H1 (cell line): ENCODE data around the gene SLC5A10. TPM values are rescaled to one million over a fixed set of nuclear protein-coding genes. Genes with fewer than 3 reads are reported as not detected.

Experiments
- CTCF ChIA-PET: fragments of 300-600 bp; sonication (Branson Sonifier 250); formaldehyde crosslinking; loops from one replicate; lab custom pipeline; 2021; ENCODE audit not compliant: partially characterized antibody; lab: Charles Lee
- POLR2A ChIA-PET: fragments of 300-600 bp; sonication (Branson Sonifier 250); formaldehyde crosslinking; loops from one replicate; lab custom pipeline; 2021; ENCODE audit warnings: inconsistent platforms; ENCODE audit not compliant: partially characterized antibody; lab: Charles Lee
- DNase-seq, 2 experiments: peaks; one replicate each; pipeline versions ENCODE4 v3.0.0 to v3.0.0-alpha.2; 2010 to 2022; ENCODE audit warnings: low spot score in 2 of 2, low read depth in 1 of 2, mixed read lengths in 1 of 2
- FAIRE-seq: peaks from 2 replicates; lab custom pipeline; 2011; peaks lifted over from hg19 to GRCh38; lab: Jason Lieb, UNC
- H2AFZ ChIP-seq: 2 replicates; pipeline ENCODE4 v1.8.1; 2012; ENCODE audit warnings: low read length, inconsistent platforms
- H2AK5ac ChIP-seq: 2 replicates; pipeline ENCODE4 v1.6.1; 2013; ENCODE audit warnings: low read depth, low read length
- H2BK120ac ChIP-seq: replicated peaks from 2 replicates; pipeline ENCODE3; 2013; ENCODE audit warnings: low read depth, low read length, inconsistent platforms
- H2BK12ac ChIP-seq: 2 replicates; pipeline ENCODE4 v1.6.1; 2013; ENCODE audit warnings: low read depth, low read length
- H2BK15ac ChIP-seq: 2 replicates; pipeline ENCODE4 v1.6.1; 2013; ENCODE audit warnings: low read length
- H2BK20ac ChIP-seq: 2 replicates; pipeline ENCODE4 v1.6.1; 2013; ENCODE audit warnings: low read length
- H2BK5ac ChIP-seq: 2 replicates; pipeline ENCODE4 v1.6.1; 2013; ENCODE audit warnings: low read depth, low read length
- H3K14ac ChIP-seq: 2 replicates; pipeline ENCODE4 v1.6.1; 2013; ENCODE audit warnings: inconsistent platforms; ENCODE audit not compliant: insufficient read length
- H3K18ac ChIP-seq: 2 replicates; pipeline ENCODE4 v1.6.1; 2013; ENCODE audit warnings: low read length; ENCODE audit errors: extremely low read depth
- H3K23ac ChIP-seq: 2 replicates; pipeline ENCODE4 v1.6.1; 2013; ENCODE audit warnings: inconsistent platforms; ENCODE audit not compliant: insufficient read length
- H3K23me2 ChIP-seq: 2 replicates; pipeline ENCODE4 v1.6.1; 2013; ENCODE audit warnings: low read depth, low read length
- H3K27ac ChIP-seq: 2 replicates; pipeline ENCODE4 v1.6.1; 2011; ENCODE audit warnings: low read depth, low read length, inconsistent platforms
- H3K27me3 ChIP-seq, 4 experiments: replicated peaks in 1 of 4; 1 replicate in 1 of 4; 2 replicates in 3 of 4; pipeline versions ENCODE4 v1.6.1 to v1.8.1; 2011 to 2013; ENCODE audit warnings: low read length in 3 of 4, mild to moderate bottlenecking in 3 of 4, inconsistent platforms in 2 of 4, mixed read lengths in 2 of 4, moderate library complexity in 1 of 4; ENCODE audit not compliant: control insufficient read depth in 3 of 4, insufficient read depth in 3 of 4; ENCODE audit errors: extremely low read depth in 1 of 4
- H3K36me3 ChIP-seq, 4 experiments: 2 replicates each; pipeline versions ENCODE4 v1.6.1 to v1.8.1; 2011 to 2013; ENCODE audit warnings: mild to moderate bottlenecking in 4 of 4, low read length in 3 of 4, moderate library complexity in 2 of 4, control low read depth in 1 of 4, inconsistent platforms in 1 of 4; ENCODE audit not compliant: insufficient read depth in 4 of 4, control insufficient read depth in 2 of 4
- H3K4ac ChIP-seq: replicated peaks from 2 replicates; pipeline ENCODE3; 2013; ENCODE audit warnings: low read length, low read depth, mixed read lengths, inconsistent platforms; ENCODE audit not compliant: insufficient read length
- H3K4me1 ChIP-seq, 4 experiments: replicated peaks in 1 of 4; 1 replicate in 1 of 4; 2 replicates in 3 of 4; pipeline versions ENCODE4 v1.6.1 to v1.8.1; 2011 to 2013; ENCODE audit warnings: low read length in 3 of 4, inconsistent platforms in 2 of 4, mixed read lengths in 1 of 4; ENCODE audit not compliant: insufficient read depth in 4 of 4, control insufficient read depth in 3 of 4
- H3K4me2 ChIP-seq, 2 experiments: 2 replicates each; pipeline versions ENCODE4 v1.6.1 to v1.8.1; 2011 to 2013; ENCODE audit warnings: low read depth in 2 of 2, low read length in 2 of 2, control low read depth in 1 of 2, inconsistent platforms in 1 of 2, mild to moderate bottlenecking in 1 of 2; ENCODE audit not compliant: insufficient read depth in 1 of 2
- H3K4me3 ChIP-seq, 4 experiments: fragments of 200-600, 300-600 bp in 1 of 4; sonication (generic), shearing (Covaris generic), sonication (Bioruptor Twin) in 1 of 4; 2 replicates each; pipeline versions ENCODE4 v1.5.1 to v1.8.1; 2011 to 2016; ENCODE audit warnings: low read length in 4 of 4, low read depth in 3 of 4, control low read depth in 2 of 4, inconsistent platforms in 2 of 4, mild to moderate bottlenecking in 2 of 4, mixed read lengths in 1 of 4, moderate library complexity in 1 of 4; ENCODE audit not compliant: insufficient read depth in 2 of 4; ENCODE audit errors: extremely low read depth in 1 of 4
- H3K56ac ChIP-seq: replicated peaks from 2 replicates; pipeline ENCODE3; 2013; ENCODE audit warnings: low read depth, mild to moderate bottlenecking, mixed read lengths, low read length, inconsistent platforms; ENCODE audit not compliant: insufficient read length
- H3K79me1 ChIP-seq: 2 replicates; pipeline ENCODE4 v1.6.1; 2013; ENCODE audit warnings: low read depth, low read length, control low read depth
- H3K79me2 ChIP-seq, 2 experiments: 2 replicates each; pipeline versions ENCODE4 v1.6.1 to v1.8.1; 2012 to 2013; ENCODE audit warnings: low read length in 2 of 2, mild to moderate bottlenecking in 2 of 2, inconsistent platforms in 1 of 2; ENCODE audit not compliant: insufficient read depth in 2 of 2, control insufficient read depth in 1 of 2
- H3K9ac ChIP-seq, 4 experiments: replicated peaks in 1 of 4; 1 replicate in 1 of 4; 2 replicates in 3 of 4; pipeline versions ENCODE4 v1.6.1 to v1.8.1; 2011 to 2013; ENCODE audit warnings: low read depth in 3 of 4, low read length in 3 of 4, control low read depth in 2 of 4, mild to moderate bottlenecking in 2 of 4, moderate library complexity in 2 of 4, inconsistent platforms in 1 of 4; ENCODE audit errors: extremely low read depth in 1 of 4
- H3K9me3 ChIP-seq, 2 experiments: 2 replicates each; pipeline versions ENCODE4 v1.6.1 to v1.8.1; 2012 to 2013; ENCODE audit warnings: mild to moderate bottlenecking in 2 of 2, moderate library complexity in 2 of 2, control low read depth in 1 of 2, inconsistent platforms in 1 of 2, low read depth in 1 of 2, low read length in 1 of 2, mixed read lengths in 1 of 2; ENCODE audit not compliant: insufficient read depth in 2 of 2
- H4K20me1 ChIP-seq, 2 experiments: replicated peaks in 1 of 2; 2 replicates each; pipeline versions ENCODE3 to v1.8.1; 2011 to 2013; ENCODE audit warnings: inconsistent platforms in 2 of 2, low read length in 2 of 2, mild to moderate bottlenecking in 1 of 2; ENCODE audit not compliant: insufficient read depth in 2 of 2, control insufficient read depth in 1 of 2
- H4K5ac ChIP-seq: 2 replicates; pipeline ENCODE4 v1.6.1; 2013; ENCODE audit warnings: low read length, low read depth, mixed read lengths, inconsistent platforms; ENCODE audit not compliant: insufficient read length
- H4K8ac ChIP-seq: 2 replicates; pipeline ENCODE4 v1.8.0; 2013; ENCODE audit warnings: mild to moderate bottlenecking, moderate library complexity, low read length, inconsistent platforms; ENCODE audit not compliant: insufficient read depth; ENCODE audit errors: extremely low read depth
- H4K91ac ChIP-seq: replicated peaks from 2 replicates; pipeline ENCODE3; 2013; ENCODE audit warnings: low read length, mixed read lengths, inconsistent platforms; ENCODE audit not compliant: insufficient read length
- CBX8 ChIP-seq: fragments of 300-800, 300-1000 bp; sonication (generic); IDR thresholded peaks from 2 replicates; pipeline ENCODE4 v1.7.1; 2016; ENCODE audit warnings: low read depth, low read length, borderline replicate concordance
- POLR2A ChIP-seq, 2 experiments: IDR thresholded peaks; 1 replicate in 1 of 2; 2 replicates in 1 of 2; pipeline ENCODE4 v1.6.1; 2011; ENCODE audit warnings: low read depth in 2 of 2, low read length in 2 of 2, mild to moderate bottlenecking in 2 of 2; ENCODE audit errors: control extremely low read depth in 1 of 2
- RXRA ChIP-seq: IDR thresholded peaks from 2 replicates; pipeline ENCODE4 v1.6.1; 2011; ENCODE audit warnings: low read depth, mild to moderate bottlenecking, low read length, moderate library complexity; ENCODE audit not compliant: insufficient read depth
- SUZ12 ChIP-seq: fragments of 200-600 bp; sonication (generic); IDR thresholded peaks from 2 replicates; pipeline ENCODE4 v1.6.1; 2012; ENCODE audit warnings: mild to moderate bottlenecking, inconsistent platforms, low read length, moderate library complexity, mixed read lengths
- WGBS, 2 experiments: shearing (Covaris generic) in 1 of 2; methylation state at CpG; one replicate each; pipeline versions ENCODE4 v1.1.6 to v1.1.7; 2013 to 2015; ENCODE audit warnings: low lambda C conversion rate in 2 of 2, mixed read lengths in 2 of 2, inconsistent platforms in 1 of 2, low coverage in 1 of 2, missing lambda C conversion rate in 1 of 2; ENCODE audit not compliant: insufficient replicate concordance in 2 of 2, insufficient coverage in 1 of 2, insufficient read length in 1 of 2; ENCODE audit errors: extremely low coverage in 1 of 2, missing lambda C conversion rate in 1 of 2; 5-methylcytosine and 5-hydroxymethylcytosine counted together
- polyA plus RNA-seq, 7 experiments: library from polyadenylated mRNA; depleted of rRNA in 3 of 7; stranded (reverse) in 5 of 7; unstranded in 2 of 7; fragments of >200 nt in 5 of 7; fragments of 200-250 nt in 2 of 7; gene quantifications; 1 replicate in 5 of 7; 2 replicates in 1 of 7; 4 replicates in 1 of 7; pipeline versions ENCODE4 v1.2.1 to v1.2.3, GENCODE V29; 2011 to 2013; ENCODE audit warnings: missing spikeins in 2 of 7, mixed read lengths in 2 of 7
- total RNA-seq: library from RNA; stranded (reverse); fragmentation: NEBNext Ultra II Directional; extraction: Animal tissue kit (Norgen Biotek cat#: 25700); gene quantifications from 2 replicates; pipeline ENCODE4 v1.2.1, GENCODE V29; 2021
- TF ChIP-seq, protein P1 (sequence below): IDR thresholded peaks from 2 replicates; pipeline ENCODE4 v1.6.1; 2012; ENCODE audit warnings: inconsistent platforms
- TF ChIP-seq, protein P2 (sequence below), 3 experiments: IDR thresholded peaks; 1 replicate in 2 of 3; 2 replicates in 1 of 3; pipeline versions ENCODE4 v1.5.1 to v1.6.1; 2011; ENCODE audit warnings: low read length in 3 of 3, mild to moderate bottlenecking in 3 of 3, inconsistent platforms in 2 of 3, low read depth in 1 of 3, moderate library complexity in 1 of 3; ENCODE audit not compliant: insufficient read depth in 1 of 3; ENCODE audit errors: control extremely low read depth in 1 of 3

The SLC5A10 gene
- total and polyA plus RNA-seq, 2 of the 8 experiments (the other 6 are each of a cell fraction or from before 2014, with no cell fraction given): 0.05 to 0.11 TPM

DNA sequence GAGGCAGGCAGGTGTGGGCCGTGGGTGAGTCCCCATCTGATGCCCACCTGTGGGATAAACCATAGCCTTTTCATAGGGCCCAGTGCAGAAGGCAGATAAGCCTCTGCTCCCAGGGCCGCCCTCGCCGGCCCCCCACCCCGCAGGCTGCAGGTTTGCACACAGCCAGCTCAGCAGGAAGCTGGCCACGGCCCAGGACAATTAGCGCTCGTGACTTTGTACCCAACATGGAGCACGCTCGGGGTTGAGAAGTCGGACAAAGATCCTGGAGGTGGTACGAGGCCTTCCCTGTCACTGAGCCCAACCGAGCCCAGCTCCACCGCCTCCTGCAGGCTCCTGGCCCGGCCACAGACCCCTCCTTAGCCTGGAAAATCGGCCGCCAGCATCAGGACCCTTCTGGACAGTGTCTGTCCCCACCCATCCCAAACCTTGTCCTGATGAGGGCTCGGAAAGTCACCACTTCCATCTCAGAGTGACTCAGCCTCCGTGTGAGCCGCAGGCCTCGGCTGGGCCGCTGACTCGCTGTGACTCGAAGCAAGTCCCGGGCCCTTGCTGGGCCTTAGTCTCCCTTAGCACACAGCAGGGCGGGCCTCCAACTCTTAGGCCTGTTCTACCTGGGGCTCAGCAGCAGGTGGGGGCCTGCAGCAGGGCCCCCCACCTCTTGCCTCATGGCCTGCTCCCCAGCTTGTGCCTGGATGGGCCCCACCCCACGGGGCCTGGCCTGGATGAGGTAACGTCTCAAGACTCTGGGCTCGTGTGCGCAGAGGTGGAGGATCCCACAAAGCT is 29.9 kb downstream of the SLC5A10 start:
- no peaks in the 10 kb centered on the region for H3K27me3 ChIP-seq
- no peak overlapping the region for H2BK15ac ChIP-seq
- H2BK12ac ChIP-seq: no peak overlapping the region
- no peak overlapping the region for H2BK5ac ChIP-seq
- no peak overlapping the region for H3K18ac ChIP-seq
- H2BK20ac ChIP-seq: no peak overlapping the region
- H4K20me1 ChIP-seq: peaks cover 6 to 18% of the 10 kb centered on the region in 2 experiments
- no peak overlapping the region for H3K4me2 ChIP-seq
- H3K4me1 ChIP-seq: peaks cover 0 to 4% (median 0%) of the 10 kb centered on the region in 4 experiments; a peak in 2 of 7 replicates
- no peak overlapping the region for H3K9ac ChIP-seq
- no peak for DNase-seq
- WGBS, 2 experiments: 87% methylated on average over 28 of the region's 30 CpGs; no CpG with 5 or more reads in 1 of the 2 experiments
- no peak overlapping the region for H3K4ac ChIP-seq
- FAIRE-seq: no peak
- no peaks in the 10 kb centered on the region for H3K23me2 ChIP-seq
- POLR2A ChIA-PET: interaction anchor here (0.6 to 1.5 kb wide), 2 partner anchors 15 to 42 kb away, joined by 3 to 5 read pairs; no protein-coding TSS in a partner anchor
- no peak overlapping the region for H2AFZ ChIP-seq
- H4K91ac ChIP-seq: no peak overlapping the region
- H3K23ac ChIP-seq: no peak overlapping the region
- H3K36me3 ChIP-seq: peaks cover 10 to 22% (median 20%) of the 10 kb centered on the region in 4 experiments
- no peak overlapping the region for H3K56ac ChIP-seq
- no peak overlapping the region for H2AK5ac ChIP-seq
- H3K9me3 ChIP-seq: no peaks in the 10 kb centered on the region
- CTCF ChIA-PET: interaction anchor here (1.0 to 4.9 kb wide), 5 partner anchors 10 to 21 kb away, joined by 3 to 30 read pairs (median 3); no protein-coding TSS in a partner anchor
- no peak overlapping the region for H3K4me3 ChIP-seq
- H3K14ac ChIP-seq: no peak overlapping the region
- peak overlapping the region; percentile 65; the same call in 1 of the 2 replicates for H4K8ac ChIP-seq
- H3K79me1 ChIP-seq: peaks cover 5% of the 10 kb centered on the region; the same call in 1 of the 2 replicates
- H2BK120ac ChIP-seq: no peak overlapping the region
- H3K27ac ChIP-seq: no peak overlapping the region
- H4K5ac ChIP-seq: no peak overlapping the region
- no peaks in the 10 kb centered on the region for H3K79me2 ChIP-seq
- TF ChIP-seq CBX8: no peak
- no peak for TF ChIP-seq SUZ12
- TF ChIP-seq, protein P1, sequence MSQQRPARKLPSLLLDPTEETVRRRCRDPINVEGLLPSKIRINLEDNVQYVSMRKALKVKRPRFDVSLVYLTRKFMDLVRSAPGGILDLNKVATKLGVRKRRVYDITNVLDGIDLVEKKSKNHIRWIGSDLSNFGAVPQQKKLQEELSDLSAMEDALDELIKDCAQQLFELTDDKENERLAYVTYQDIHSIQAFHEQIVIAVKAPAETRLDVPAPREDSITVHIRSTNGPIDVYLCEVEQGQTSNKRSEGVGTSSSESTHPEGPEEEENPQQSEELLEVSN: no peak
- TF ChIP-seq RXRA: no peak
- TF ChIP-seq POLR2A (IDR thresholded peaks at IDR 0.05; ENCODE audit: control extremely low read depth in 1 of 2, low read depth in 2 of 2, low read length in 2 of 2): no peak
- TF ChIP-seq, protein P2, sequence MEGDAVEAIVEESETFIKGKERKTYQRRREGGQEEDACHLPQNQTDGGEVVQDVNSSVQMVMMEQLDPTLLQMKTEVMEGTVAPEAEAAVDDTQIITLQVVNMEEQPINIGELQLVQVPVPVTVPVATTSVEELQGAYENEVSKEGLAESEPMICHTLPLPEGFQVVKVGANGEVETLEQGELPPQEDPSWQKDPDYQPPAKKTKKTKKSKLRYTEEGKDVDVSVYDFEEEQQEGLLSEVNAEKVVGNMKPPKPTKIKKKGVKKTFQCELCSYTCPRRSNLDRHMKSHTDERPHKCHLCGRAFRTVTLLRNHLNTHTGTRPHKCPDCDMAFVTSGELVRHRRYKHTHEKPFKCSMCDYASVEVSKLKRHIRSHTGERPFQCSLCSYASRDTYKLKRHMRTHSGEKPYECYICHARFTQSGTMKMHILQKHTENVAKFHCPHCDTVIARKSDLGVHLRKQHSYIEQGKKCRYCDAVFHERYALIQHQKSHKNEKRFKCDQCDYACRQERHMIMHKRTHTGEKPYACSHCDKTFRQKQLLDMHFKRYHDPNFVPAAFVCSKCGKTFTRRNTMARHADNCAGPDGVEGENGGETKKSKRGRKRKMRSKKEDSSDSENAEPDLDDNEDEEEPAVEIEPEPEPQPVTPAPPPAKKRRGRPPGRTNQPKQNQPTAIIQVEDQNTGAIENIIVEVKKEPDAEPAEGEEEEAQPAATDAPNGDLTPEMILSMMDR (IDR thresholded peaks at IDR 0.05; ENCODE audit: control extremely low read depth in 1 of 3, insufficient read depth in 1 of 3, low read depth in 1 of 3, low read length in 3 of 3): no peak
